GM21367 (cell line): Measurements from ENCODE around the gene RNASEL.

Experiments
- ATAC-seq: cut with Tn5 transposase; IDR thresholded peaks from one replicate; pipeline ENCODE4 v1.9.1; 2021; ENCODE audit not compliant: unreplicated experiment

Gene RNASEL

GRCh38 chr1:182600745-182601415, 11.8 kb upstream of the RNASEL start:
- ATAC-seq, result no peak

GRCh38 chr1:182600036-182600713, 11.1 kb upstream of the RNASEL start:
- ATAC-seq, result no peak

GRCh38 chr1:182599339-182599738, 10.3 kb upstream of the RNASEL start:
- no peak for ATAC-seq

GRCh38 chr1:182598296-182598695, 9.2 kb upstream of the RNASEL start:
- no peak for ATAC-seq

GRCh38 chr1:182596934-182597333, 7.9 kb upstream of the RNASEL start:
- no peak for ATAC-seq

GRCh38 chr1:182595641-182596240, 6.7 kb upstream of the RNASEL start:
- no peak for ATAC-seq

- ATAC-seq, result no peak
These were observed 875 bp upstream of the RNASEL start for GRCh38 chr1:182589931-182590330.

GRCh38 chr1:182589520-182589919, 464 bp upstream of the RNASEL start:
- ATAC-seq, result no peak

GRCh38 chr1:182587666-182588499, 1.2 kb downstream of the RNASEL start:
- ATAC-seq, result peak; percentile 16

- no peak for ATAC-seq
These were observed 2.0 kb downstream of the RNASEL start for GRCh38 chr1:182587093-182587492.

- no peak for ATAC-seq
These were observed 2.7 kb downstream of the RNASEL start for GRCh38 chr1:182586380-182586779.

- ATAC-seq, result no peak
These were observed 4.3 kb downstream of the RNASEL start for GRCh38 chr1:182584746-182585145.

GRCh38 chr1:182580736-182581135, 8.3 kb downstream of the RNASEL start:
- no peak for ATAC-seq

- ATAC-seq, result no peak
These were observed 13.4 kb downstream of the RNASEL start for GRCh38 chr1:182575540-182576149.

GRCh38 chr1:182574156-182574555, 14.9 kb downstream of the RNASEL start:
- ATAC-seq, result no peak

- ATAC-seq, result no peak
These were observed 18.5 kb downstream of the RNASEL start for GRCh38 chr1:182570611-182570970.

GRCh38 chr1:182569939-182570610, 19.0 kb downstream of the RNASEL start:
- no peak for ATAC-seq

GRCh38 chr1:182568647-182569284, 20.3 kb downstream of the RNASEL start:
- no peak for ATAC-seq

- no peak for ATAC-seq
These were observed 21.4 kb downstream of the RNASEL start for GRCh38 chr1:182567629-182568028.

GRCh38 chr1:182565537-182565936, 23.5 kb downstream of the RNASEL start:
- no peak for ATAC-seq
